Prostate gland (tissue), 2 donors: ENCODE results near the gene UAP1L1.

Experiments used
- POLR2AphosphoS5 ChIP-seq: sonication (generic); formaldehyde crosslinking; IDR thresholded peaks from one replicate; pipeline ENCODE4 v1.6.1; 2017; ENCODE audit warnings: antibody characterized with exemption
- TF ChIP-seq, protein P1 (sequence below), 4 experiments: fragments of 200-600 bp in 2 of 4; fragments of 450-650 bp in 2 of 4; sonication (generic) in 2 of 4; IDR thresholded peaks; 1 replicate in 3 of 4; 2 replicates in 1 of 4; pipeline ENCODE4 v1.5.1; 2016 to 2019; ENCODE audit warnings: antibody characterized with exemption in 4 of 4, mild to moderate bottlenecking in 2 of 4, moderate library complexity in 2 of 4

DNA sequence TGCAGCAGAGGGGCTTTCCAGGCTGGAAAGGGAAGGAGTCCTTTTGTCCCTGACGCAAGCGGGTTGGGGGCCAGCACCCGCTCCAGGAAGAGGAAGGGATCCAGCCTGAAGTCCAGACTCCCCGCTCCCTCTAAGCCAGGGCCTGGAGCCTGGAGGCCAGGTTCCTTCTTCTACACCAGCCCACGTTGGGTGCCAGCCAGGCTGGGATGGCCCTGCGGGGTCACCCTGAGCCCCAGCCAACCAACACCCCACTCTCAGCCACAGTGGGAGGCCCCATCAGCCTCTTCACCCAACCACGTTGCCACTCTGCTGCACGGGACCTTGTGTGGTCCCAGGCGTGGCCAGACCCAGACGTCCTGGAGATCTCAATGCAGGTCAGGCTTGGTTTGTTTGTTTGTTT, 44.5 kb upstream of the UAP1L1 start:
- TF ChIP-seq, protein P1, sequence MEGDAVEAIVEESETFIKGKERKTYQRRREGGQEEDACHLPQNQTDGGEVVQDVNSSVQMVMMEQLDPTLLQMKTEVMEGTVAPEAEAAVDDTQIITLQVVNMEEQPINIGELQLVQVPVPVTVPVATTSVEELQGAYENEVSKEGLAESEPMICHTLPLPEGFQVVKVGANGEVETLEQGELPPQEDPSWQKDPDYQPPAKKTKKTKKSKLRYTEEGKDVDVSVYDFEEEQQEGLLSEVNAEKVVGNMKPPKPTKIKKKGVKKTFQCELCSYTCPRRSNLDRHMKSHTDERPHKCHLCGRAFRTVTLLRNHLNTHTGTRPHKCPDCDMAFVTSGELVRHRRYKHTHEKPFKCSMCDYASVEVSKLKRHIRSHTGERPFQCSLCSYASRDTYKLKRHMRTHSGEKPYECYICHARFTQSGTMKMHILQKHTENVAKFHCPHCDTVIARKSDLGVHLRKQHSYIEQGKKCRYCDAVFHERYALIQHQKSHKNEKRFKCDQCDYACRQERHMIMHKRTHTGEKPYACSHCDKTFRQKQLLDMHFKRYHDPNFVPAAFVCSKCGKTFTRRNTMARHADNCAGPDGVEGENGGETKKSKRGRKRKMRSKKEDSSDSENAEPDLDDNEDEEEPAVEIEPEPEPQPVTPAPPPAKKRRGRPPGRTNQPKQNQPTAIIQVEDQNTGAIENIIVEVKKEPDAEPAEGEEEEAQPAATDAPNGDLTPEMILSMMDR (IDR thresholded peaks at IDR 0.05) = no peak
- no peak for TF ChIP-seq POLR2AphosphoS5
